DOHH2 (cell line): ENCODE results near the gene PTAR1.

ENCODE experiments used
- H3F3A ChIP-seq: fragments of 200-600 bp; sonication (generic), shearing (Covaris generic); 2 replicates; pipeline ENCODE4 v1.6.0; 2016; ENCODE audit warnings: antibody characterized with exemption, mild to moderate bottlenecking; ENCODE audit not compliant: control insufficient read depth, insufficient read depth
- H3K27ac ChIP-seq: fragments of 200-600 bp; sonication (generic); 2 replicates; pipeline ENCODE4 v1.5.1; 2014; ENCODE audit warnings: low read depth, mild to moderate bottlenecking, low read length, moderate library complexity
- H3K27me3 ChIP-seq: fragments of 200-600 bp; sonication (generic); 2 replicates; pipeline ENCODE4 v1.6.1; 2014; ENCODE audit warnings: mild to moderate bottlenecking, low read length, mixed read lengths; ENCODE audit not compliant: control insufficient read depth
- H3K36me3 ChIP-seq: fragments of 200-600 bp; sonication (generic); 2 replicates; pipeline ENCODE4 v1.6.1; 2014; ENCODE audit warnings: mild to moderate bottlenecking, low read length, moderate library complexity, mixed read lengths; ENCODE audit not compliant: control insufficient read depth
- H3K4me1 ChIP-seq: fragments of 200-600 bp; sonication (generic); 2 replicates; pipeline ENCODE4 v1.6.1; 2014; ENCODE audit warnings: mild to moderate bottlenecking, low read length, mixed read lengths; ENCODE audit not compliant: control insufficient read depth
- H3K4me2 ChIP-seq: fragments of 200-600 bp; sonication (generic); 2 replicates; pipeline ENCODE4 v1.6.0; 2014; ENCODE audit warnings: mild to moderate bottlenecking, low read length, moderate library complexity
- H3K4me3 ChIP-seq: fragments of 200-600 bp; sonication (generic); 2 replicates; pipeline ENCODE4 v1.5.1; 2014; ENCODE audit warnings: mild to moderate bottlenecking, low read length, mixed read lengths
- H3K79me2 ChIP-seq: fragments of 200-600 bp; sonication (generic); 2 replicates; pipeline ENCODE4 v1.6.1; 2014; ENCODE audit warnings: mild to moderate bottlenecking, low read length, mixed read lengths; ENCODE audit not compliant: control insufficient read depth
- H3K9me2 ChIP-seq: fragments of 200-600 bp; sonication (generic); replicated peaks from 2 replicates; pipeline ENCODE4 v1.6.1; 2014; ENCODE audit warnings: mild to moderate bottlenecking, low read length, mixed read lengths; ENCODE audit not compliant: control insufficient read depth
- H3K9me3 ChIP-seq: fragments of 200-600 bp; sonication (generic); 2 replicates; pipeline ENCODE4 v1.6.1; 2014; ENCODE audit warnings: antibody characterized with exemption, low read length, mixed read lengths; ENCODE audit not compliant: control insufficient read depth, insufficient read depth
- H4K20me1 ChIP-seq: fragments of 200-600 bp; sonication (generic); 2 replicates; pipeline ENCODE4 v1.6.0; 2014; ENCODE audit warnings: low read depth, mild to moderate bottlenecking, antibody characterized with exemption, low read length, moderate library complexity; ENCODE audit not compliant: control insufficient read depth, insufficient read depth
- EZH2phosphoT487 ChIP-seq: fragments of 200-600 bp; sonication (generic); IDR thresholded peaks from 2 replicates; pipeline ENCODE4 v1.6.1; 2017; ENCODE audit warnings: borderline replicate concordance, mild to moderate bottlenecking, antibody characterized with exemption, low read length, moderate library complexity, mixed read lengths
- TF ChIP-seq, protein P1 (sequence below): fragments of 200-600 bp; sonication (generic); IDR thresholded peaks from one replicate; pipeline ENCODE4 v1.5.1; 2014; ENCODE audit warnings: antibody characterized with exemption, mild to moderate bottlenecking, low read depth, low read length; ENCODE audit not compliant: poor library complexity, severe bottlenecking

PTAR1 gene

GRCh38 chr9:69760278-69760610 is 433 bp upstream of the PTAR1 start:
- peak overlapping the region; percentile 75 for H3K4me2 ChIP-seq
- H3K27me3 ChIP-seq: no peaks in the 10 kb centered on the region
- H4K20me1 ChIP-seq: no peaks in the 10 kb centered on the region
- H3K9me2 ChIP-seq: no peaks in the 10 kb centered on the region
- H3K27ac ChIP-seq: peak overlapping the region; percentile 55
- peaks cover 42% of the 10 kb centered on the region for H3K79me2 ChIP-seq
- peaks cover 29% of the 10 kb centered on the region for H3K36me3 ChIP-seq
- H3K4me1 ChIP-seq: peaks cover 12% of the 10 kb centered on the region
- TF ChIP-seq, protein P1, sequence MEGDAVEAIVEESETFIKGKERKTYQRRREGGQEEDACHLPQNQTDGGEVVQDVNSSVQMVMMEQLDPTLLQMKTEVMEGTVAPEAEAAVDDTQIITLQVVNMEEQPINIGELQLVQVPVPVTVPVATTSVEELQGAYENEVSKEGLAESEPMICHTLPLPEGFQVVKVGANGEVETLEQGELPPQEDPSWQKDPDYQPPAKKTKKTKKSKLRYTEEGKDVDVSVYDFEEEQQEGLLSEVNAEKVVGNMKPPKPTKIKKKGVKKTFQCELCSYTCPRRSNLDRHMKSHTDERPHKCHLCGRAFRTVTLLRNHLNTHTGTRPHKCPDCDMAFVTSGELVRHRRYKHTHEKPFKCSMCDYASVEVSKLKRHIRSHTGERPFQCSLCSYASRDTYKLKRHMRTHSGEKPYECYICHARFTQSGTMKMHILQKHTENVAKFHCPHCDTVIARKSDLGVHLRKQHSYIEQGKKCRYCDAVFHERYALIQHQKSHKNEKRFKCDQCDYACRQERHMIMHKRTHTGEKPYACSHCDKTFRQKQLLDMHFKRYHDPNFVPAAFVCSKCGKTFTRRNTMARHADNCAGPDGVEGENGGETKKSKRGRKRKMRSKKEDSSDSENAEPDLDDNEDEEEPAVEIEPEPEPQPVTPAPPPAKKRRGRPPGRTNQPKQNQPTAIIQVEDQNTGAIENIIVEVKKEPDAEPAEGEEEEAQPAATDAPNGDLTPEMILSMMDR: no peak
- TF ChIP-seq EZH2phosphoT487: no peak
- peak overlapping the region; percentile 83 for H3K4me3 ChIP-seq
- H3F3A ChIP-seq: peaks cover 2% of the 10 kb centered on the region; the same call in 1 of the 2 replicates
- H3K9me3 ChIP-seq: no peaks in the 10 kb centered on the region

DNA sequence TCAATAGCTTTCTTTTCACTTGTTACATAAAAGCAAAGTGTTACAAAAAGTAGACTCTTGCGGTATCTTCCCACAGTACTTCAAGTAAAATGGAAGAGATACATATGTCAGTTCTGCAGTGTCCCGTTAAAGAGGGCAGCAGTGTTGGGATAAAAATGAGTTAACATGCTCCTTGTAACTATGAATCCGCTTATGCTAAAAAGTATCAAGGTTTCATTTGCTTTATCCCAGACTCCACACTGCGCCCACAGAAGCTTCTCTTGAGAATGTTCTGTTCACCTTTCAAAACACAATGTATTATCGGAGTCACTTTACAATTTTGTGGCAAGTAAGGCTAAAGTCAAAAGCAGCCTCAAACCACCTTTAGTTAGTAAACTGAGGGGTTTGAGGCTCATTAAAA is 790 bp downstream of the PTAR1 start:
- Histone ChIP-seq H3K9me3 (no peaks in the 10 kb centered on the region), H3K27me3 (no peaks in the 10 kb centered on the region), H3F3A (peaks cover 2% of the 10 kb centered on the region; the same call in 1 of the 2 replicates), H3K9me2 (no peaks in the 10 kb centered on the region), H3K79me2 (peaks cover 52% of the 10 kb centered on the region), H4K20me1 (no peaks in the 10 kb centered on the region), H3K27ac (peak overlapping the region; percentile 84), H3K4me2 (peak overlapping the region; percentile 75), H3K4me3 (peak overlapping the region; percentile 83), H3K4me1 (peaks cover 12% of the 10 kb centered on the region), H3K36me3 (peaks cover 33% of the 10 kb centered on the region)
- TF ChIP-seq, protein P1: no peak
- no peak for TF ChIP-seq EZH2phosphoT487

DNA sequence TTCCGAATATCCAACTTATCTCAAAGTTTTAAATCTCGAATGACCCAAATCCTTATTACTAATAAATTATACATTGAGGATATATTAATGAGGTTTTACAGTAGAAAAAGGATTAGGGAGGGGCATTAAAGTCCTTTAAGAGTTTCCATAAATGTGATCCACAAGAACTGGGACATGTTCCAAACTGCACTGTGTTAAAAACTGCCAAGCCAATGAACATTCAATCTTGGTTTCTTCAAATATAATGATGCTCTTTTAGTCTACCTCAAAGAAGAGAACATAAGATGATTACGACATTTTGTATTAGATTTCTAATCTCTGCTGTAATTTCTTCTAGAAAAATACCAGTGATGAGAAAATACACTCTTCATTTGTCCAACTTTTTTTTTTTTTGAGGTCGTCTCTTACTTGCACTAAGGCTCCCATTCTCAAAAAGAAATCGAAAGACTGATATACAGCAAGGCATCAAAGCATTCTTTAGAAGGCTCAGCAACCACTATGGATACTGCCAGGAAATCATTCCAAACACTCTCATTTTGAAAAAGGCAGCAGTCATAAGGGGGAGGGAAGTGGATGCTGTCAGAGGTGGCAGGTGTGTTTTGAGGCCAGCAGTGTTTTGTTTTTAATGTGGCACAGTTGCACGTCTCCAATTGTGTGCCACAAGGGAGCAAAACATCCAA is 1.7 kb downstream of the PTAR1 start:
- no peaks in the 10 kb centered on the region for H4K20me1 ChIP-seq
- peaks cover 12% of the 10 kb centered on the region for H3K4me1 ChIP-seq
- H3K4me2 ChIP-seq: peak overlapping the region; percentile 75
- peaks cover 61% of the 10 kb centered on the region for H3K79me2 ChIP-seq
- no peaks in the 10 kb centered on the region for H3K9me3 ChIP-seq
- TF ChIP-seq, protein P1: no peak
- no peak for TF ChIP-seq EZH2phosphoT487
- no peaks in the 10 kb centered on the region for H3K27me3 ChIP-seq
- peaks cover 2% of the 10 kb centered on the region; the same call in 1 of the 2 replicates for H3F3A ChIP-seq
- H3K4me3 ChIP-seq: peak overlapping the region; percentile 83
- H3K27ac ChIP-seq: no peak overlapping the region
- peaks cover 41% of the 10 kb centered on the region for H3K36me3 ChIP-seq
- H3K9me2 ChIP-seq: no peaks in the 10 kb centered on the region
